Upper lobe of left lung (tissue), 6 donors: ENCODE data around the gene GPR45. TPM values are rescaled to one million over a fixed set of nuclear protein-coding genes. Genes with fewer than 3 reads are reported as not detected.
A peak's percentile ranks its signal among the peaks of the same experiment; 100 is the strongest.

ENCODE experiments used
- ATAC-seq, 2 donors: fragments of 200-7000 bp; cut with Tn5 transposase; one replicate each; pipeline ENCODE4 v1.9.1; 2022; ENCODE audit warnings: mild to moderate bottlenecking in 2 of 2, moderate library complexity in 2 of 2; ENCODE audit not compliant: low FRiP score in 2 of 2
- DNase-seq, 2 donors: peaks; one replicate each; pipeline ENCODE4 v3.0.0-alpha.2; 2019 to 2020
- H3K27ac ChIP-seq, 4 donors: fragments of 200-600 bp; sonication (generic); one replicate each; pipeline ENCODE4 v1.5.1; 2016 to 2019
- H3K27me3 ChIP-seq, 4 donors: fragments of 200-600 bp; sonication (generic); one replicate each; pipeline ENCODE4 v1.5.1; 2017 to 2019
- H3K36me3 ChIP-seq, 4 donors: fragments of 200-600 bp; sonication (generic); one replicate each; pipeline ENCODE4 v1.5.1; 2016 to 2019
- H3K4me1 ChIP-seq, 4 donors: fragments of 200-600 bp; sonication (generic); one replicate each; pipeline ENCODE4 v1.5.1; 2018 to 2019
- H3K4me3 ChIP-seq, 4 donors: fragments of 200-600 bp; sonication (generic); one replicate each; pipeline ENCODE4 v1.5.1; 2017 to 2019; ENCODE audit warnings: mild to moderate bottlenecking in 2 of 4, moderate library complexity in 1 of 4
- H3K9me3 ChIP-seq, 4 donors: fragments of 200-600 bp; sonication (generic); one replicate each; pipeline ENCODE4 v1.5.1; 2018 to 2019
- CTCF ChIP-seq, 6 experiments: fragments of 450-650 bp in 4 of 6; fragments of 200-600 bp in 2 of 6; sonication (generic) in 2 of 6; IDR thresholded peaks; one replicate each; pipeline ENCODE4 v1.5.1; 2016 to 2019; ENCODE audit warnings: antibody characterized with exemption in 6 of 6
- EP300 ChIP-seq, 4 donors: sonication (generic); formaldehyde crosslinking; IDR thresholded peaks; one replicate each; pipeline ENCODE4 v1.5.1; 2017; ENCODE audit warnings: antibody characterized with exemption in 4 of 4, control low read depth in 2 of 4
- POLR2A ChIP-seq, 4 donors: fragments of 450-650 bp; IDR thresholded peaks; one replicate each; pipeline ENCODE4 v1.5.1; 2016 to 2017; ENCODE audit warnings: antibody characterized with exemption in 4 of 4, mild to moderate bottlenecking in 2 of 4
- POLR2AphosphoS5 ChIP-seq, 2 donors: sonication (generic); formaldehyde crosslinking; IDR thresholded peaks; one replicate each; pipeline ENCODE4 v1.5.1; 2017; ENCODE audit warnings: antibody characterized with exemption in 2 of 2
- WGBS, 2 donors: methylation state at CpG; one replicate each; pipeline ENCODE4 v1.1.5; 2017 to 2018; 5-methylcytosine and 5-hydroxymethylcytosine counted together
- total RNA-seq, 6 donors: library from RNA; depleted of rRNA in 4 of 6; stranded (reverse); fragments of >200 nt in 4 of 6; gene quantifications; one replicate each; pipeline versions ENCODE4 v1.1.0 to v1.2.1, GENCODE V29; 2016 to 2021
- donor health status: DM: no; HTN: no; CAD: no; lungs with moderate emphysema.
- donor health status: DM: no; HTN: yes; CAD: no; lungs with severe emphysema.

The GPR45 gene
- total RNA-seq, 6 donors from 2014 or later = not detected

DNA sequence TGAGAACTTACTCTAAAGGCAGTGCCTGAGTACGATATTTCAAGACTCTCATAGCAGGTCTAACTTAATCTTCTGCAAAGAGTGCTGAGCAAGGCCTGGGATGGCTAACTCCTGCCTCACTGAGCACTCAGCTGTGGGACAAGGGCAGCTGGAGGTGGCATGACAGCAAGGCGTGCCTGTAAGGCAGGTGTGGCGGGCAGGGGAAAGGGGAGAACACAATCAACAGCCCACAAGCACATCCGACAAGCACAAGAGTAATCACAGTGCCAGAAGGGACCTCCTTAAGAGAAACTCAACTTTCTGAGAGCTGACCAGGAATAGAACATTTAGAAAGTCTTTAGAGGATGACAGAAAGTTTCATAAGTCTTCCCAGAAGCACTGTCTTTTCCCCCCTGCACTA lies 42.0 kb downstream of the GPR45 start:
- Histone ChIP-seq H3K36me3 (peaks cover 7 to 94% (median 60%) of the 10 kb centered on the region in 4 donors), H3K27ac (no peak overlapping the region), H3K4me1 (no peaks in the 10 kb centered on the region), H3K27me3 (no peaks in the 10 kb centered on the region), H3K9me3 (no peaks in the 10 kb centered on the region), H3K4me3 (no peak overlapping the region)
- ATAC-seq = no peak
- DNase-seq = no peak
- TF ChIP-seq CTCF (IDR thresholded peaks at IDR 0.05) (no peak), POLR2A (IDR thresholded peaks at IDR 0.05) (no peak), POLR2AphosphoS5 (IDR thresholded peaks at IDR 0.05) (no peak)
- WGBS, 2 donors = 92 to 94% methylated on average over 4 of the region's 4 CpGs

DNA sequence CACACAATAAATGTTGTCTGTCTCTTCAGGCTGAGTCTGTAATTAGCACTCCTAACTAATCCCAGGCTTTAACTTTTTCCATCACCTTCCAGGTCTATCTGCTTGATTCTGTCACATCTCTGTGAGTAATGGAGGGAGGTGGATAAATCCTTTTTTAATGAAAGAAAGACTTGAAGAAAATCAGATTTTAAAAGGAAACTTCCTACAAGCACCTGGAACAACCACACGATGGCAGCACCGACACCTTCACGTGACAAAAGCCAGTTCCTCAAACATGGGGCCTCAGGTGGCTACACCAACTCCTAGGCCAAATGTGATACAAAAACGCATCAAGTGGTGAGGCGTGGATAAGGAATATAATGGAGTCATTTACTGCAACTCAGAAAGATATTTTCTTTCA lies 46.1 kb downstream of the GPR45 start:
- no peak for TF ChIP-seq POLR2AphosphoS5 (IDR thresholded peaks at IDR 0.05)
- peak in 2 of 6 experiments; percentile 21 to 37 for TF ChIP-seq CTCF (IDR thresholded peaks at IDR 0.05)
- 62 to 64% methylated on average over 5 of the region's 5 CpGs for WGBS, 2 donors
- ATAC-seq (no peak), DNase-seq (peak in 1 of 2 donors; percentile 35)
- Histone ChIP-seq H3K36me3 (peaks cover 3 to 93% (median 37%) of the 10 kb centered on the region in 4 donors), H3K27me3 (no peaks in the 10 kb centered on the region), H3K9me3 (no peaks in the 10 kb centered on the region), H3K27ac (no peak overlapping the region), H3K4me1 (no peaks in the 10 kb centered on the region), H3K4me3 (no peak overlapping the region)

DNA sequence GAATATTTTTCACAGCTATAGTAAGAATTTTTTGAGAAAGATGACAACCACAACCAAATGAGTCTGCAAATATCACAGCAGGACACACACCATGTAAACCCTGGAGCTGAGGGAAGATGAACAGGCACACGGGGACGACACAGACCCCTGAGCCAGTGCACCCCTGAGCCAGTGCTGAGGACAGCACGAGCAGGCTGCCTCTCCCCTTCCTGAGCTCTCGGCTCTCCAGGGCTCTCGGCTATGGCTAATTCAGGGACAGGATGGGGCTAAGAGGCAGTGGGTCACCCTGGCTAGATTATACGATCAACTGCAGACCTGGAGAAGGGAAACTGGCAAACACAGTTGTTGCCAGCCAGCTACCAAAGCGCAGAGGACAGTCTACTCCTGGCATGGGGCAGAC lies 46.6 kb downstream of the GPR45 start:
- H3K9me3 ChIP-seq = no peaks in the 10 kb centered on the region
- H3K4me1 ChIP-seq = no peaks in the 10 kb centered on the region
- TF ChIP-seq POLR2A (IDR thresholded peaks at IDR 0.05) (no peak), CTCF (IDR thresholded peaks at IDR 0.05) (no peak), EP300 (IDR thresholded peaks at IDR 0.05) (no peak), POLR2AphosphoS5 (IDR thresholded peaks at IDR 0.05) (no peak)
- peaks cover 3 to 93% (median 34%) of the 10 kb centered on the region in 4 donors for H3K36me3 ChIP-seq
- H3K27me3 ChIP-seq = no peaks in the 10 kb centered on the region
- 89 to 97% methylated on average over 7 of the region's 7 CpGs for WGBS, 2 donors
- no peak overlapping the region for H3K4me3 ChIP-seq
- no peak for DNase-seq
- no peak overlapping the region for H3K27ac ChIP-seq
- no peak for ATAC-seq

GRCh38 chr2:105290981-105291660 lies 49.6 kb downstream of the GPR45 start:
- no peaks in the 10 kb centered on the region for H3K9me3 ChIP-seq
- peaks cover 3 to 85% (median 22%) of the 10 kb centered on the region in 4 donors for H3K36me3 ChIP-seq
- 87 to 99% methylated on average over 6 of the region's 6 CpGs for WGBS, 2 donors
- TF ChIP-seq POLR2A (IDR thresholded peaks at IDR 0.05) (no peak), CTCF (IDR thresholded peaks at IDR 0.05) (no peak), POLR2AphosphoS5 (IDR thresholded peaks at IDR 0.05) (no peak), EP300 (IDR thresholded peaks at IDR 0.05) (no peak)
- no peak overlapping the region for H3K4me3 ChIP-seq
- H3K4me1 ChIP-seq = no peaks in the 10 kb centered on the region
- no peak overlapping the region for H3K27ac ChIP-seq
- H3K27me3 ChIP-seq = no peaks in the 10 kb centered on the region
- DNase-seq (no peak), ATAC-seq (no peak)

DNA sequence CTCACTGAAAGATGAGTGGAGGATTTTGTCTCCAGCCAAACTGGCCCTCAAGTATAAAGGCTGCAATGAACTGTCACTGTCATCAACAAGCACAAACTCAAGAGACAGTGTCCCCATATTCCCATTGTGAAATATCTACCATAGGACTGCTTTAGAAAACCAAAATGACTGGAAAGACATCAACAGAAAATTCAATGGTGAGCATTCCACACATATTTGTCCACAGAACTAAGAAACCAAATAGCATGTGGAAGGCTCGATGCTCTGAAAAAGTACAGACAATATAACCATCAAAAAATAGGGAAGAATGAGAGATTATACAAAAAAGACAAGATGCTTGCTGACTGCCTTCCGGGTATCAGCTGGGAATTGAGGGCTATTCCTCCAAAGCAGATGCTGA lies 50.4 kb downstream of the GPR45 start:
- 85 to 91% methylated on average over 2 of the region's 2 CpGs for WGBS, 2 donors
- Histone ChIP-seq H3K4me1 (no peaks in the 10 kb centered on the region), H3K9me3 (no peaks in the 10 kb centered on the region), H3K27me3 (no peaks in the 10 kb centered on the region), H3K4me3 (no peak overlapping the region), H3K27ac (no peak overlapping the region), H3K36me3 (peaks cover 3 to 81% (median 17%) of the 10 kb centered on the region in 4 donors)
- DNase-seq = no peak
- no peak for TF ChIP-seq POLR2A (IDR thresholded peaks at IDR 0.05)
- TF ChIP-seq CTCF (IDR thresholded peaks at IDR 0.05) = no peak
- no peak for TF ChIP-seq EP300 (IDR thresholded peaks at IDR 0.05)
- no peak for ATAC-seq
